ENCODE results near the gene OVOL3.
"Not testable (repeated sequence)": the region's sequence is repeated elsewhere in the genome, so short reads cannot be mapped to it uniquely, and the experiment has no call there.

The OVOL3 gene

DNA sequence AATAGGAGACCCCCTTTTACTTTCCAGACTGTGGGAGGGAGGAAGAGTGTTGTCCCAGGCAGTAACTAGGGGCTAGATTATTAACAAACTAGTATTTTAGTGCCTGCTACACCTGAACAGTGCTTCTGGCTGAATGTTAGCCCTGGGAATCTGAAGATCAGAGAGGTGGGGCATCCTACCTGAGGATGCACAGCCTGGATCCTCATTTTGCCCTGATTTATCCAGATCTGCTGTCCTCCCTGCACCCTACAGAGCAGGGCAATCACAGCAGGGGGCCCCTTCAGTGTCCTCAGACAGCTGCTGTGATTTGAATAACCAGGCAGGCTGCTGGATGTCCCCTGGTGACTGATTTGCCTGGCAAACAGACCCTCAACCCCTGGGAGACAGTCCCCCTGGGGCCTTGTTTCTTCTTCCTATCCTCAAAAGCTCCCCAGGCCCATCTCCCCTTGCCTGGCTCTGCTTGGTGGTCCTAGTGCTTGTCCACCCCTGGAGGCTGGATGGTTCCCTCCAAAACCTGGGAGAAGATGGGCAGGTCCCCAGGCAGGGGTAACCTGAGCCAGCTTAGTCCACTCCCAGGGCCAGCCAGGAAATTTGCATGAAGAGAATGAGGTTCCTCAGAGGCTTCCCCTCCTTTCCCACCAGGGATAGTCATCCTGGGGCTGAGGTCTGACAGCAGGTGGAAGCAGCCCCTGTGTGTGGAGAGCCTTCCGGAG, at the start of gene OVOL3:
OVOL3 (plus strand) TSS at position 657 of the 713 bp plus-strand sequence. CDS start 60 bp downstream, outside the sequence.
- DNase-seq = no peak

GRCh38 chr19:36061367-36061766, 49.6 kb upstream of the OVOL3 start:
- no peak for DNase-seq

GRCh38 chr19:36064826-36065225, 46.1 kb upstream of the OVOL3 start:
- no peak for DNase-seq

DNA sequence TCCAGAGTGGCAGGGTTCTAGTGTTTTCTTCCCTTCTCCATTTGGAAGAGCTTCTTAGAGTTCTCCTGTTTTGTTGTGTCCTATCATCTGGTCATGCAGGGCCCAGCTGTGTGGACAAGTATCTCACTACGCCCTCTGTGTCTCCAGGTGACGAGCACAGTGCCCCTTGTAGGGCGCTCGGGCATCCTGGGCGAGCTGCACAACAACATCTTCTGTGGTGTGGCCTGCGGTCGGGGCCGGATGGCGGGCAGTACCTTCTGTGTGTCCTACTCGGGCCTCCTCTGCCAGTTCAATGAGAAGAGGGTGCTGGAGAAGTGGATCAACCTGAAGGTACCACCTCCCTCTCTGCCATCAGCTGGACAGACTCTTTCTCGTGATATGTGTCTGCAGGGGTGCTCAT, 43.3 kb upstream of the OVOL3 start:
- DNase-seq = no peak

DNA sequence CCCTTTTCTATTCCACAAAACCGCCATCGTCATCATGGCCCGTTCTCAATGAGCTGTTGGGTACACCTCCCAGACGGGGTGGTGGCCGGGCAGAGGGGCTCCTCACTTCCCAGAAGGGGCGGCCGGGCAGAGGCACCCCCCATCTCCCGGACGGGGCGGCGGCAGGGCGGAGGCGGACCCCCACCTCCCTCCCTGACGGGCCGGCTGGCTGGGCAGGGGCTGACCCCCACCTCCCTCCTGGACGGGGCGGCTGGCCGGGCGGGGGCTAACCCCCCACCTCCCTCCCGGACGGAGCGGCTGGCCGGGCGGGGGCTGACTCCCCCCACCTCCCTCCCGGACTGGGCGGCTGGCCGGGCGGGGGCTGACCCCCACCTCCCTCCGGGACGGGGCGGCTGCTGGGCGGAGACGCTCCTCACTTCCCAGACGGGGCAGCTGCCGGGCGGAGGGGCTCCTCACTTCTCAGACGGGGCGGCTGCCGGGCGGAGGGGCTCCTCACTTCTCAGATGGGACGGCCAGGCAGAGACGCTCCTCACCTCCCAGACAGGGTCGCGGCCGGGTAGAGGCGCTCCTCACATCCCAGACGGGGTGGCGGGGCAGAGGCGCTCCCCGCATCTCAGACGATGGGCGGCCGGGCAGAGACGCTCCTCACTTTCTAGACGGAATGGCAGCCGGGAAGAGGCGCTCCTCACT, 42.0 kb upstream of the OVOL3 start:
- not testable (repeated sequence) for DNase-seq

- DNase-seq = no peak
Measured at GRCh38 chr19:36072081-36072480, 38.9 kb upstream of the OVOL3 start.

DNA sequence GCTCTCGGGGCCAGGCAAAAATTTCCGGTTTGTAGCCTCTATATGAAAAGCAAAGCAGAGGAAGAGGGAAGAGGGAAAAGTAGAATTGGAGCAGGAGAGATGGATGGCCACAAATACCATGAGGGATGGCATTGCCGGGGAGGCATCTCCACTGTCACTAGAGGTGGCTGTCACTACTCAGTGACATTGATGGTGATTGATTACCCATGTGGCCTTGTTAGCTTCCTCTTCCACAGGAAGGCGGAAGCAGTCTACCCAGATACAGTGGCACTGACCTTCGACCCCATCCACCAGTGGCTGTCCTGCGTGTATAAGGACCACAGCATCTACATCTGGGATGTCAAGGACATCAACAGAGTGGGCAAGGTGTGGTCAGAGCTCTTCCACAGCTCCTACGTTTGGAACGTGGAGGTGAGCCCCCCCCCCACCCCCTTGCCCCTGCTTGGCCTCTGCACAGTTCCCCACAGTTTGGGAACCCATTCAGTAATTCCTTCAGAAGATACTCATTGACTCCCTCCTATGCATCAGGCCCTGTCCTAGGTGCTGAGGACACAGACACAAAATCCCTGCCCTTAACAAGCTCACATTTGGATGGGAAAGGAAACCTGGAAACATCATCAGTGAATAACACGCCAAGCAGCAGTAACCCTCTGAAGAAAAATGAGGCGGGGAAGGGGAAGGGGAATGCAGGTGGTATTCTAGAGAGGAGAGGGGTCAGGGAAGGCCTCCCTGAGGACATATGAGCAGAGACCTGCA, 37.6 kb upstream of the OVOL3 start:
- no peak for DNase-seq

DNA sequence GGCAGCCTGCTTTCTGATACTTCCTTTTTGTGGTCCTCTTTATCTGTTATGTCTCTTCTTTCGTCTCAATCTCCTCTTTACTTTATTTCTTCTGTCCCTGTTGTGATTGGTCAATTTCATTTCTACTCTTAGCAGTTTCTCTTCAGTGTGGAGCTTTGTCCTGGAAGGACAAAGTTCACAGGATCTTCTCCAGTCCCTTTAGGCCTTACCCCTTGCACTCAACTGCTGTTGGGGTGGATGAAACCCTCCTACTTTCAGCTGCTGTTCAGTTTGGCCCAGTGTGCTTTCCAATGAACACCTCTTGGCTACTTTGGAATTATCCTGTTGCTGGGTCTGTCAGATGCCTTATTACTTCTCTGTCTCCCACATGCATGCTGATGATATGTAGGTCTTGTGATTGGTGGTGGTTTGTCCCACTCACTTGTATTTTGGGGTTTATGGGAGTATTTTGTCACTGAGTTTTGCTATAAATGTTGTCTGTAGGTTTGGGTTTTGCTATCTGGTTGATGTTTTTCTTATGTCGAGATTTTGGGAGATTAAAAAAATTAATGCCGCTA, 31.5 kb upstream of the OVOL3 start:
- no peak for DNase-seq

DNA sequence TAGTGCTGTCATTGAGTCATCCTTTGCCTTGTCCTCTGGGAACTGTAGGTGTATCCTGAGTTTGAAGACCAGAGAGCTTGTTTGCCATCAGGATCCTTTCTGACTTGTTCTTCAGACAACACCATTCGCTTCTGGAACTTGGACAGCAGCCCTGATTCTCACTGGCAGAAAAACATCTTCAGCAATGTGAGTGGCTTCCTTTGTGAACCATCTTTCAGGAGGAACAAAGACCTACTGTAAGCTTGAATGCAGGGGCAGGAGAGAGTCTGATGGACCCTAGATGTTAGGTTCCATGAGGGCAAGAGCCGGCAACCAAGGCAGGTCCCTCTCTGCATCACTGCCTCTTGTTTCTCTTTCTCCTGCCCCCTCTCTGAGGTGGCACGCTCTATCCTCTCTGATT, 29.6 kb upstream of the OVOL3 start:
- DNase-seq = no peak

DNA sequence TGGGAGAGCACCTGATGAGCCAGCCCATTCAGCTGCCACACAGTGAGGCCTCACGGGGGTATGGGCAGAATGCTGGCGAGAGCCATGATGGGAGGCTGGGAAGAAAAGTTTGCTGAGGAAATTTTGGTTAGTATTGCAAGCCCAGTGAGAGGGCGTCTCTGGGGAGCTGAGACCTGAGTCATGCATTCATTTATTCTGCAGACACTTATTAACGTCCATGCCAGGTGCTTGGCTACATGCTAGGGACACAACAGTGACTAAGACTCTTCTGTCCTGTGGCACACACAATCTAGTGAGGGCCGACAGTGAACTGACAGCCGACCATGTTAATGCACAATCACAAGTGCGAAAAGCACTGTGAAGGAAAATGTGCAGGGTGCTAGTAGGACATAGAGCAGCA, 29.0 kb upstream of the OVOL3 start:
- DNase-seq = no peak

DNA sequence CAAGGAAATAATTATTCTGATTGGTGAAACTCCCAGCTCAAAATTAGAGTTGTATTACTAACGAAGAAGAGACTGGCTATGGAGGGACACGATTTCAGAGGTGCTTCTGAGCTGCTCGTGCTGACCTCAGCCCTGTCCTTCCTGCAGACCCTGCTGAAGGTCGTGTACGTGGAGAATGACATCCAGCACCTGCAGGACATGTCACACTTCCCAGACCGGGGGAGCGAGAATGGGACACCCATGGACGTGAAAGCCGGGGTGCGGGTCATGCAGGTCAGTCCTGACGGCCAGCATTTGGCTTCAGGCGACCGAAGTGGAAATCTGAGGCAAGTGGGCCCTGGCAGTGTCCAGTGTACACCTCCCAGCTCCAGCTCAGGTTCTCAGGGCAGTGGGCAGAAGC, 28.0 kb upstream of the OVOL3 start:
- no peak for DNase-seq

GRCh38 chr19:36084231-36085009, 26.5 kb upstream of the OVOL3 start:
- no peak for DNase-seq

DNA sequence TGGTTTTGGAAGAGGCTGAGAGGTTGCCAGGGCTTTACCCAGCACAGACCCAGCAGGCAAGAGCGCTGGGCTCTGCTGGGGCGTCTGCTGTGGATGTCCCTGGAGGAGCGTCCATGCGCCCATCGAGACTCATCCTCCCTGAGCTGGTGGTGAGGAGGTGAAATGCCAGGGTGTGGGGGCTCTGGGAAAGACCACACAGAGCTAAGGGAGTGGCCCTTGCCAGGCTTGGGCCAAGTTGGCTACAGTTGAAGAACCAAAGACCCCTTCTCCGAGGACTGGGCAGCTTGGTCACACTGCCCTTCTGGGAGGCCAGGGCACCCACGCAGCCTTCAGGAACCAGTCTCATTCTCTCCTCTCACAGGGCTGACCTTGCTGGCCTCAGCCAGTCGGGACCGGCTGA, 24.6 kb upstream of the OVOL3 start:
- DNase-seq = no peak

GRCh38 chr19:36089847-36090246, 21.1 kb upstream of the OVOL3 start:
- DNase-seq = no peak

GRCh38 chr19:36090910-36091695, 19.8 kb upstream of the OVOL3 start:
- no peak for DNase-seq

DNA sequence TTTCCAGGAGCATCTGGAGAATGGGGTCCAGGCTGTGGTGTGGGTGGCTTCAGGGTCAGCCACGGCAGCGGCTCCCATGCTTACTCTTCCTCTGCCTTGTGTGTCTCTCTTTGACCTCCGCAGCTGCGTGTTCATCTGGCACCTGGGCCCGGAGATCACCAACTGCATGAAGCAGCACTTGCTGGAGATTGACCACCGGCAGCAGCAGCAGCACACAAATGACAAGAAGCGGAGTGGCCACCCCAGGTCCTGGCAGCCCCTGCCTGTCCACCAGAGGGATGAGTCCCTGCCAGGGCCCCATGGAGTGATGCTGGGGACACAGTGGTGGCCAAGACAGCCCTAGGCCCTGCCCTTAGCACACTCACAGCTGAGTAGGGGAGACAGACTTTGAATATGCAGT, 18.4 kb upstream of the OVOL3 start:
- DNase-seq = no peak

DNA sequence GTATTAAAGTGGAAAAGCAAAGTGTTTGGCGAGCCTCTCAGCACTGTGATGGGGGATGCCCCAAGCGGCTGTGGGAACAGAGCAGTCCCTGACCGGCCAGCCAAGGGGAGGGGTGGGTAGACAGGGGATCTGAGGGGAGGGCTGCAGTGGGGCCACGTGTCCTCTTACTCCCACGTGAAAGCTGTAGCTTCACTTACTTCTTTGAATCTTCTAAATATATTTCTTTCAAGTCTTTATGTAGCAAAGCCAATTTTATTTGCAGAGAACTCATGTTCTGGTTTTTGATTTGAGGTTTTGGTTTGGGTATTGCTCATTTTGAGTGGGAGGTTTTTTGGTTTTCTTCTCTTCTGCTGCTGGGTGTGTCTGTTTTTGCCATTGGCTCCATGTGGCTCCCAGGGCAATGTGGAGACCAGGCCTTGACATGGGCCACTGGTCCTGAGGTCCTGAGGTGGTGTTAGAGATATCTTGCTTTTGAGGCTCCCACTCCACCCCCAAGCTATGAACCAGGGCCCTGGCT, 17.7 kb upstream of the OVOL3 start:
- no peak for DNase-seq

DNA sequence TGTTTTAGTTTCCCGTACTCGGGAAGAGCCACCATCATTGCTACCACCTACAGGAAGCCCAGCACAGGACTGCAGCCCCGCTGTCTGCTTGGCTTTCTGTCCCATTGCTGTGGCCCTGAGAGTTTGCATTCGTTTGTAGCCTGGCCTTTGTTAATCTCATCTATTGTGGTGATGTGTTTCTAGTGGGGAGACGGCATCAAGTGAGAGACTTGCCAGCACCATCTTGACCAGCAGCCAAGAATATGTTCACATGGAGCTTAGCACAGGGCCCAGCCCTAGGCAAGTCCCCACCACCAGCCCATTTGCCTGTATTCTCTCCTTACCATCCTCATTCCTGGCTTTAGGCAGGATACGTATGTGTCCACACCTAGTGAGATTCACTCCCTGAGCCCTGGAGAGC, 17.3 kb upstream of the OVOL3 start:
- DNase-seq = no peak

- no peak for DNase-seq
Measured at GRCh38 chr19:36097036-36097435, 13.9 kb upstream of the OVOL3 start.

DNA sequence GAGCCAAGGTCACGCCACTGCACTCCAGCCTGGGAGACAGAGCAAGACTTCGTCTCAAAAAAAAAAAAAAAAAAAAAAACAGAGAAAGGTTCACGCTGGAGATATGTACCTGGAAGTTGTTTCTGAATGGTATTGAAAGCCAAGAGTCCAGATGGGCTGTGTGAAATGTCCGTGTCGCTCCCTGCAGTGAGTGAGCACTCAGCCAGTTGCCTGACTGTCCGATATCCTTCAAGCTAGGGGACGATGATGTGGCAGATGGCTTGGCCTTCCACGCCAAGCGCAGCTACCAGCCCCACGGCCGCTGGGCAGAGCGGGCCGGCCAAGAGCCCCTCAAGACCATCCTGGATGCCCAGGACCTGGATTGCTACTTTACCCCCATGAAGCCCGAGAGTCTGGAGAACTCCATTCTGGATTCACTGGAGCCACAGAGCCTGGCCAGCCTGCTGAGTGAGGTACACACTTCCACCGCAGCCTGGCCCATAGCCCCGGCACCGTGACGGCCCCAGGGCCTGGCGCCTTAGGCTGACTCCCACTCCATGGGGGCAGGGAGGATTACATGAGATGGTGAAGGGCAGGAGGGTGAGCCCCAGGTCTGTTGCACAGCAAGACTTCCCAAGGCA, 11.7 kb upstream of the OVOL3 start:
- DNase-seq = no peak

DNA sequence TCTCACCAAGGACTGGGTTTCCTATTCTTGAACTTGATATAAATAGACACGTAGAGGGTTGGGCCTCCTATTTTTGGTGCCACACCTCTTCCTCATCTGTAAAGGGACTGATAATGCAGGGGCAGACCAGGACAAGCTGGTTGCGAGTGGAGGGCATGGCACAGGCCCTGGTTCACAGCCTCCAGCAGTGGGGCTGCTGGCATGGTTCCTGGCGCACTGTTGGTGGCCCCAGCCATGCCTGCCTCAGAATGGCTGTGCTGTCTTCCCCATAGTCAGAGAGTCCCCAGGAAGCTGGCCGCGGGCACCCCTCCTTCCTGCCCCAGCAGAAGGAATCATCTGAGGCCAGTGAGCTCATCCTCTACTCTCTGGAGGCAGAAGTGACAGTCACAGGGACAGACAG, 10.5 kb upstream of the OVOL3 start:
- no peak for DNase-seq

Measured in SW 1271 (cell line).